Ishikawa (cell line): ENCODE data around the gene TANK.

Experiments used
- CEBPB ChIP-seq: IDR thresholded peaks from 2 replicates; pipeline ENCODE4 v1.6.1; 2012
- EP300 ChIP-seq: IDR thresholded peaks from 2 replicates; pipeline ENCODE4 v1.6.1; 2012; ENCODE audit warnings: borderline replicate concordance
- FOXM1 ChIP-seq: IDR thresholded peaks from 2 replicates; pipeline ENCODE4 v1.6.1; 2012; ENCODE audit warnings: low read depth, borderline replicate concordance
- MAX ChIP-seq: IDR thresholded peaks from 2 replicates; pipeline ENCODE4 v1.6.1; 2012
- NFIC ChIP-seq: IDR thresholded peaks from 2 replicates; pipeline ENCODE4 v1.6.1; 2012
- RAD21 ChIP-seq: IDR thresholded peaks from 2 replicates; pipeline ENCODE4 v1.6.1; 2012; ENCODE audit warnings: low read depth
- TAF1 ChIP-seq: IDR thresholded peaks from 2 replicates; pipeline ENCODE4 v1.6.1; 2012; ENCODE audit warnings: low read depth, mild to moderate bottlenecking
- TCF12 ChIP-seq: IDR thresholded peaks from 2 replicates; pipeline ENCODE4 v1.6.1; 2012; ENCODE audit warnings: low read depth
- TEAD4 ChIP-seq: IDR thresholded peaks from 2 replicates; pipeline ENCODE4 v1.6.1; 2012
- USF1 ChIP-seq: IDR thresholded peaks from 2 replicates; pipeline ENCODE4 v1.6.1; 2012
- YY1 ChIP-seq: IDR thresholded peaks from 2 replicates; pipeline ENCODE4 v1.6.1; 2012; ENCODE audit warnings: low read depth
- ZBTB7A ChIP-seq: IDR thresholded peaks from 2 replicates; pipeline ENCODE4 v1.6.1; 2012; ENCODE audit warnings: low read depth
- TF ChIP-seq, protein P1 (sequence below): IDR thresholded peaks from 2 replicates; pipeline ENCODE4 v1.6.1; 2012; ENCODE audit warnings: low read depth, mild to moderate bottlenecking

DNA sequence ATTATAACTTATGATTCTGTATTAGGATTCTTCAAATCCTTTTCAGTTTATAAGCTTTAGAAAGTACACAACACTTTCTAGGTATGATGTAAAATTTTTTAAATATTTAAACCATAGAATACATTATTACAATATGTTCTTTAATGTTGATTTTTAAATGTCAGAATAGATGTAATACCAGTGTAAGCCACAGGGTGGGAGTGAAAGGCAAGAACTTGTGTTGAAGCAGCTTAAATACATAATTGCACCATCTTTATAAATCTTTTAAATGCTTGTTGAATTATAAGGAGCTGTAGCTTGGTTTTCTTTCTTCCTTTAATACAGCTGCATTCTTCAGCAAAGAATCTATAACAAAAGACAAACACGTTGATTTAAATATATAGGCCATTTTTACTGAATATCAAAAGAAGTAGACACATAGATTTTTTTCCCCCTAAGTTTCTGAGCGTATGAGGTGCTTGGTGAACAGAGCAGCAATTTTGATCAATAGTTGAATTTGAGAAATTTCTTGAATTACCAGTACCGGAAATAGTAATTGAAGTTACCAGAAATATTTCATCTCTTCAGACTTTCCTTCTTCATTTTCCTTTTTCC lies 63.0 kb downstream of the TANK start:
- TF ChIP-seq TAF1 (no peak), MAX (no peak), YY1 (no peak), ZBTB7A (no peak), RAD21 (peak; percentile 55), CEBPB (no peak), EP300 (no peak), TEAD4 (no peak), USF1 (no peak), TCF12 (no peak), NFIC (no peak), FOXM1 (no peak)
- TF ChIP-seq, protein P1, sequence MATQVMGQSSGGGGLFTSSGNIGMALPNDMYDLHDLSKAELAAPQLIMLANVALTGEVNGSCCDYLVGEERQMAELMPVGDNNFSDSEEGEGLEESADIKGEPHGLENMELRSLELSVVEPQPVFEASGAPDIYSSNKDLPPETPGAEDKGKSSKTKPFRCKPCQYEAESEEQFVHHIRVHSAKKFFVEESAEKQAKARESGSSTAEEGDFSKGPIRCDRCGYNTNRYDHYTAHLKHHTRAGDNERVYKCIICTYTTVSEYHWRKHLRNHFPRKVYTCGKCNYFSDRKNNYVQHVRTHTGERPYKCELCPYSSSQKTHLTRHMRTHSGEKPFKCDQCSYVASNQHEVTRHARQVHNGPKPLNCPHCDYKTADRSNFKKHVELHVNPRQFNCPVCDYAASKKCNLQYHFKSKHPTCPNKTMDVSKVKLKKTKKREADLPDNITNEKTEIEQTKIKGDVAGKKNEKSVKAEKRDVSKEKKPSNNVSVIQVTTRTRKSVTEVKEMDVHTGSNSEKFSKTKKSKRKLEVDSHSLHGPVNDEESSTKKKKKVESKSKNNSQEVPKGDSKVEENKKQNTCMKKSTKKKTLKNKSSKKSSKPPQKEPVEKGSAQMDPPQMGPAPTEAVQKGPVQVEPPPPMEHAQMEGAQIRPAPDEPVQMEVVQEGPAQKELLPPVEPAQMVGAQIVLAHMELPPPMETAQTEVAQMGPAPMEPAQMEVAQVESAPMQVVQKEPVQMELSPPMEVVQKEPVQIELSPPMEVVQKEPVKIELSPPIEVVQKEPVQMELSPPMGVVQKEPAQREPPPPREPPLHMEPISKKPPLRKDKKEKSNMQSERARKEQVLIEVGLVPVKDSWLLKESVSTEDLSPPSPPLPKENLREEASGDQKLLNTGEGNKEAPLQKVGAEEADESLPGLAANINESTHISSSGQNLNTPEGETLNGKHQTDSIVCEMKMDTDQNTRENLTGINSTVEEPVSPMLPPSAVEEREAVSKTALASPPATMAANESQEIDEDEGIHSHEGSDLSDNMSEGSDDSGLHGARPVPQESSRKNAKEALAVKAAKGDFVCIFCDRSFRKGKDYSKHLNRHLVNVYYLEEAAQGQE: no peak
